NB4 (cell line): ENCODE data around the gene BZW2.

Experiments
- POLR2A ChIP-seq: IDR thresholded peaks from 2 replicates; pipeline ENCODE4 v1.6.1; 2011; ENCODE audit warnings: mild to moderate bottlenecking; ENCODE audit not compliant: insufficient read length; ENCODE audit errors: extremely low read depth
- TF ChIP-seq, protein P1 (sequence below): IDR thresholded peaks from one replicate; pipeline ENCODE4 v1.5.1; 2012; ENCODE audit warnings: low read depth, low read length

DNA sequence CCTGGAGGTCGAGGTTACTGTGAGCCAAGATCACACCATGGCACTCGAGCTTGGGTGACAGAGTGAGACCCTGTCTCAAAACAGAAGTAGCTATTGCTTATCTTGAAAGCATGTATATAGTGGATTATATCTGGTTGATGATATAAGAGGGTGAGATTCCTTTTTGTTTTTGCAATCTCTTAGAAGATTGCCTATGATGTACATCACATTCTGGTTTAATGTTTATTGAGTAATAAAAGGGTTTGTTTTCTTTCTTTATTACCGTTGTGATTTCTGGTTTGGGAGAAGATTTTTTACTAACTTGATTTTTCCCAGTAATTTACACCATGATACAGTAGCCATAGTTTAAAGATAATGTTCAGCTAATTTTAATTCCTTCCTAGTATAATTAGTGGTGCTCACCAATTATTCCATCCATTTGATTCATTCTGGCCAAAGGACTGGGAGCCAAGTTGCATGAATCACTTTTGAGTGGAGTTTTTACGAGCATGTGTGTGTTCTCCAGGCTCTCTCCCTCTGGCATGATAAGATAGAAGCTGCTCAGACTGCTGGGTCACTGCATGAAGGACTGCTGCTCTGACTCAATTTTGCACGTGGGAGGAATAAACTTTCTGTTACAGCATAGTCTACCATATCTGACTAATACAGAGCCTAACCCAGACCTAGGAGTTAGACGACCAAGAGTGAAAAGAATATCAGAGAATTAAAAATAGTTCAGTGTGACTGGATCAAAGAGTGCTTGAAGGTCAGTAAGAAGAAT is 94.1 kb downstream of the BZW2 start:
- TF ChIP-seq, protein P1, sequence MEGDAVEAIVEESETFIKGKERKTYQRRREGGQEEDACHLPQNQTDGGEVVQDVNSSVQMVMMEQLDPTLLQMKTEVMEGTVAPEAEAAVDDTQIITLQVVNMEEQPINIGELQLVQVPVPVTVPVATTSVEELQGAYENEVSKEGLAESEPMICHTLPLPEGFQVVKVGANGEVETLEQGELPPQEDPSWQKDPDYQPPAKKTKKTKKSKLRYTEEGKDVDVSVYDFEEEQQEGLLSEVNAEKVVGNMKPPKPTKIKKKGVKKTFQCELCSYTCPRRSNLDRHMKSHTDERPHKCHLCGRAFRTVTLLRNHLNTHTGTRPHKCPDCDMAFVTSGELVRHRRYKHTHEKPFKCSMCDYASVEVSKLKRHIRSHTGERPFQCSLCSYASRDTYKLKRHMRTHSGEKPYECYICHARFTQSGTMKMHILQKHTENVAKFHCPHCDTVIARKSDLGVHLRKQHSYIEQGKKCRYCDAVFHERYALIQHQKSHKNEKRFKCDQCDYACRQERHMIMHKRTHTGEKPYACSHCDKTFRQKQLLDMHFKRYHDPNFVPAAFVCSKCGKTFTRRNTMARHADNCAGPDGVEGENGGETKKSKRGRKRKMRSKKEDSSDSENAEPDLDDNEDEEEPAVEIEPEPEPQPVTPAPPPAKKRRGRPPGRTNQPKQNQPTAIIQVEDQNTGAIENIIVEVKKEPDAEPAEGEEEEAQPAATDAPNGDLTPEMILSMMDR: no peak
- no peak for TF ChIP-seq POLR2A
